ENCODE data around the gene VCL. TPM values are rescaled to one million over a fixed set of nuclear protein-coding genes. Genes with fewer than 3 reads are reported as not detected.

Gene VCL
- polyA plus RNA-seq, 1 of the 3 experiments (the other 2 are of a cell fraction), result 147 TPM

DNA sequence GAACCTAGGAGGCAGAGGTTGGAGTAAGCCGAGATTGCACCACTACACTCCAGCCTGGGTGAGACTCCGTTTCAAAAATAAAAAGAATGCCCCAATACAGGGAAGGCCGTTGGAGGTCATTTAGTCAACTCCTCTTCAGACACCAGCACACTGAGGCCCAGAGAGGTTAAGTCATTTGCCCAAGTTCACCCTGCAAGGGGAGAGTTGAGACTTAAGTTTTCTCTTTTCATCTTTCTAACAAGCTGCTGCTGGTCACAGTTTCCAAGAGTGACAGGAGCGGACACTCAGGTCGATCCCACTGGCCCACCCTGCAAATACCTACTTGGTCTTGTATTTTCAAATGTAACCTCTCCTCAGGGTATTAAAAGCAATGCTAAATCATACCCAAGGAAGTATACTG is 30.4 kb upstream of the VCL start:
- no peak for TF ChIP-seq POLR2AphosphoS5 (IDR thresholded peaks at IDR 0.05; ENCODE audit: low read depth, low read length)
- TF ChIP-seq NFIC (IDR thresholded peaks at IDR 0.05; ENCODE audit: borderline replicate concordance), result no peak
- TF ChIP-seq RFX5 (IDR thresholded peaks at IDR 0.05; ENCODE audit: low read length), result no peak
- no peak for TF ChIP-seq YY1 (IDR thresholded peaks at IDR 0.05; ENCODE audit: low read depth)
- TF ChIP-seq, protein P1, sequence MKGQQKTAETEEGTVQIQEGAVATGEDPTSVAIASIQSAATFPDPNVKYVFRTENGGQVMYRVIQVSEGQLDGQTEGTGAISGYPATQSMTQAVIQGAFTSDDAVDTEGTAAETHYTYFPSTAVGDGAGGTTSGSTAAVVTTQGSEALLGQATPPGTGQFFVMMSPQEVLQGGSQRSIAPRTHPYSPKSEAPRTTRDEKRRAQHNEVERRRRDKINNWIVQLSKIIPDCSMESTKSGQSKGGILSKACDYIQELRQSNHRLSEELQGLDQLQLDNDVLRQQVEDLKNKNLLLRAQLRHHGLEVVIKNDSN (IDR thresholded peaks at IDR 0.05; ENCODE audit: borderline replicate concordance, low read depth), result no peak
- no peak for TF ChIP-seq MEF2A (IDR thresholded peaks at IDR 0.05; ENCODE audit: borderline replicate concordance, low read depth)
- no peak for TF ChIP-seq EZH2phosphoT487 (IDR thresholded peaks at IDR 0.05; ENCODE audit: borderline replicate concordance, low read depth)
- TF ChIP-seq FOSL2 (IDR thresholded peaks at IDR 0.05; ENCODE audit: borderline replicate concordance, low read depth), result no peak
- no peak for TF ChIP-seq GABPA (IDR thresholded peaks at IDR 0.05; ENCODE audit: low read depth)
- TF ChIP-seq ELF1 (IDR thresholded peaks at IDR 0.05), result no peak
- CTCF ChIA-PET, result interaction anchor here (1.0 to 3.4 kb wide), 4 partner anchors 10 to 114 kb away, joined by 3 to 19 read pairs (median 8); no protein-coding TSS in a partner anchor
- no peak overlapping the region for H3K4me2 ChIP-seq

DNA sequence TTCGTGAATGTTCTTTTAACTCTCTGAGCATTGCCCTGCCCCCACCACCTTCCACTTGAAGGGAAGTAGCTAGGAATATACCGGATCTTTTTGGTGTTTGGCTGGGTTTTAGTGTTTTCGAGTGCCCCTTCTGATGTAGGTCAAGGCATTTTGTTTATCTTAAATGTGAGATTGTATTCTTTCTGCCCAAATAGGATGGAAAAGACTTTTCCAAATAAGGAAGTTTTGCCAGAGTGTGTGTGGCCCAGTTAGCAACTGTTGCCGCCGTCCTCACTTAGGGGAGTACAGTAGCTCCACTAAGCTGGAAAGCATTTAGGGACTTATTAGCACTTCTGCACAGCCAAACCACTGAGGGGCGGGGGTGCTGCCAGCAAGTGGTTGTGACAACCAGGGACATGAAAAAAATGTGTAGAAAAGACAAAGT is 29.8 kb upstream of the VCL start:
- Histone ChIP-seq H3K9me2 (no peaks in the 10 kb centered on the region), H4K20me1 (ENCODE audit: insufficient read depth) (no peaks in the 10 kb centered on the region), H3K36me3 (replicated peaks in 1 of 2; ENCODE audit: control insufficient read depth in 1 of 2, insufficient read depth in 2 of 2, low read length in 1 of 2) (no peaks in the 10 kb centered on the region), H3K4me3 (ENCODE audit: low read depth in 2 of 2, low read length in 1 of 2) (no peak overlapping the region), H3K4me2 (no peak overlapping the region), H3F3A (replicated peaks; ENCODE audit: insufficient read depth) (peaks cover 28% of the 10 kb centered on the region), H3K79me2 (ENCODE audit: insufficient read depth) (no peaks in the 10 kb centered on the region), H3K27ac (ENCODE audit: low read depth in 2 of 2, low read length in 1 of 2) (peak overlapping the region in 1 of 2 experiments; percentile 95; a peak in 2 of 4 replicates), H3K4me1 (ENCODE audit: control insufficient read depth in 1 of 2, insufficient read depth in 2 of 2, low read depth in 1 of 2, low read length in 1 of 2) (peaks cover 0 to 27% of the 10 kb centered on the region in 2 experiments; a peak in 2 of 4 replicates), H3K27me3 (ENCODE audit: insufficient read depth) (no peaks in the 10 kb centered on the region), H3K9me3 (no peaks in the 10 kb centered on the region), H2AFZ (ENCODE audit: low read depth) (peak overlapping the region; percentile 72; the same call in 1 of the 2 replicates), H3K9ac (no peak overlapping the region)
- ChIA-PET CTCF (interaction anchor here (1.0 to 3.4 kb wide), 4 partner anchors 11 to 114 kb away, joined by 3 to 19 read pairs (median 8); no protein-coding TSS in a partner anchor), POLR2A (no interaction called here)
- 89% methylated on average over 6 of the region's 6 CpGs for WGBS (ENCODE audit: low lambda C conversion rate)
- DNase-seq, result no peak
- no peak for TF ChIP-seq YY1 (IDR thresholded peaks at IDR 0.05; ENCODE audit: low read depth)
- TF ChIP-seq CHD2 (IDR thresholded peaks at IDR 0.05; ENCODE audit: low read length, partially characterized antibody), result no peak
- TF ChIP-seq, protein P2, sequence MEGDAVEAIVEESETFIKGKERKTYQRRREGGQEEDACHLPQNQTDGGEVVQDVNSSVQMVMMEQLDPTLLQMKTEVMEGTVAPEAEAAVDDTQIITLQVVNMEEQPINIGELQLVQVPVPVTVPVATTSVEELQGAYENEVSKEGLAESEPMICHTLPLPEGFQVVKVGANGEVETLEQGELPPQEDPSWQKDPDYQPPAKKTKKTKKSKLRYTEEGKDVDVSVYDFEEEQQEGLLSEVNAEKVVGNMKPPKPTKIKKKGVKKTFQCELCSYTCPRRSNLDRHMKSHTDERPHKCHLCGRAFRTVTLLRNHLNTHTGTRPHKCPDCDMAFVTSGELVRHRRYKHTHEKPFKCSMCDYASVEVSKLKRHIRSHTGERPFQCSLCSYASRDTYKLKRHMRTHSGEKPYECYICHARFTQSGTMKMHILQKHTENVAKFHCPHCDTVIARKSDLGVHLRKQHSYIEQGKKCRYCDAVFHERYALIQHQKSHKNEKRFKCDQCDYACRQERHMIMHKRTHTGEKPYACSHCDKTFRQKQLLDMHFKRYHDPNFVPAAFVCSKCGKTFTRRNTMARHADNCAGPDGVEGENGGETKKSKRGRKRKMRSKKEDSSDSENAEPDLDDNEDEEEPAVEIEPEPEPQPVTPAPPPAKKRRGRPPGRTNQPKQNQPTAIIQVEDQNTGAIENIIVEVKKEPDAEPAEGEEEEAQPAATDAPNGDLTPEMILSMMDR (IDR thresholded peaks at IDR 0.05), result no peak
- no peak for TF ChIP-seq RXRA (IDR thresholded peaks at IDR 0.05; ENCODE audit: borderline replicate concordance, low read depth)
- no peak for TF ChIP-seq EZH2phosphoT487 (IDR thresholded peaks at IDR 0.05; ENCODE audit: borderline replicate concordance, low read depth)
- TF ChIP-seq MEF2A (IDR thresholded peaks at IDR 0.05; ENCODE audit: borderline replicate concordance, low read depth), result no peak
- TF ChIP-seq SMC3 (IDR thresholded peaks at IDR 0.05; ENCODE audit: low read depth, low read length), result no peak
- TF ChIP-seq, protein P1 (IDR thresholded peaks at IDR 0.05; ENCODE audit: borderline replicate concordance, low read depth), result no peak
- TF ChIP-seq TAF1 (IDR thresholded peaks at IDR 0.05; ENCODE audit: borderline replicate concordance, low read depth, low read length), result no peak
- TF ChIP-seq RFX5 (IDR thresholded peaks at IDR 0.05; ENCODE audit: low read length), result no peak
- TF ChIP-seq, protein P3, sequence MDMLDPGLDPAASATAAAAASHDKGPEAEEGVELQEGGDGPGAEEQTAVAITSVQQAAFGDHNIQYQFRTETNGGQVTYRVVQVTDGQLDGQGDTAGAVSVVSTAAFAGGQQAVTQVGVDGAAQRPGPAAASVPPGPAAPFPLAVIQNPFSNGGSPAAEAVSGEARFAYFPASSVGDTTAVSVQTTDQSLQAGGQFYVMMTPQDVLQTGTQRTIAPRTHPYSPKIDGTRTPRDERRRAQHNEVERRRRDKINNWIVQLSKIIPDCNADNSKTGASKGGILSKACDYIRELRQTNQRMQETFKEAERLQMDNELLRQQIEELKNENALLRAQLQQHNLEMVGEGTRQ (IDR thresholded peaks at IDR 0.05; ENCODE audit: borderline replicate concordance, low read depth, low read length), result no peak
- TF ChIP-seq, protein P4, sequence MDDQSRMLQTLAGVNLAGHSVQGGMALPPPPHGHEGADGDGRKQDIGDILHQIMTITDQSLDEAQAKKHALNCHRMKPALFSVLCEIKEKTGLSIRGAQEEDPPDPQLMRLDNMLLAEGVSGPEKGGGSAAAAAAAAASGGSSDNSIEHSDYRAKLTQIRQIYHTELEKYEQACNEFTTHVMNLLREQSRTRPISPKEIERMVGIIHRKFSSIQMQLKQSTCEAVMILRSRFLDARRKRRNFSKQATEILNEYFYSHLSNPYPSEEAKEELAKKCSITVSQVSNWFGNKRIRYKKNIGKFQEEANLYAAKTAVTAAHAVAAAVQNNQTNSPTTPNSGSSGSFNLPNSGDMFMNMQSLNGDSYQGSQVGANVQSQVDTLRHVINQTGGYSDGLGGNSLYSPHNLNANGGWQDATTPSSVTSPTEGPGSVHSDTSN (IDR thresholded peaks at IDR 0.05), result no peak
- TF ChIP-seq SIN3A (IDR thresholded peaks at IDR 0.05; ENCODE audit: borderline replicate concordance, low read depth, low read length), result no peak
- no peak for TF ChIP-seq POLR2AphosphoS5 (IDR thresholded peaks at IDR 0.05; ENCODE audit: low read depth, low read length)

More for the DNA sequence above, 30.4 kb upstream of the VCL start:
- H3K27me3 ChIP-seq (ENCODE audit: insufficient read depth), result no peaks in the 10 kb centered on the region
- H2AFZ ChIP-seq (ENCODE audit: low read depth), result 0 out of 2 replicates have a peak overlapping the region, but pooled peaks have one; percentile 72
- 93% methylated on average over 5 of the region's 5 CpGs for WGBS (ENCODE audit: low lambda C conversion rate)
- H3K9ac ChIP-seq, result no peak overlapping the region
- no peaks in the 10 kb centered on the region for H4K20me1 ChIP-seq (ENCODE audit: insufficient read depth)
- peaks cover 0 to 27% of the 10 kb centered on the region in 2 experiments; a peak in 2 of 4 replicates for H3K4me1 ChIP-seq (ENCODE audit: control insufficient read depth in 1 of 2, insufficient read depth in 2 of 2, low read depth in 1 of 2, low read length in 1 of 2)
- POLR2A ChIA-PET, result no interaction called here
- H3F3A ChIP-seq (replicated peaks; ENCODE audit: insufficient read depth), result peaks cover 28% of the 10 kb centered on the region
- no peaks in the 10 kb centered on the region for H3K36me3 ChIP-seq (replicated peaks in 1 of 2; ENCODE audit: control insufficient read depth in 1 of 2, insufficient read depth in 2 of 2, low read length in 1 of 2)
- H3K79me2 ChIP-seq (ENCODE audit: insufficient read depth), result no peaks in the 10 kb centered on the region
- H3K9me2 ChIP-seq, result no peaks in the 10 kb centered on the region
- H3K9me3 ChIP-seq, result no peaks in the 10 kb centered on the region
- H3K4me3 ChIP-seq (ENCODE audit: low read depth in 2 of 2, low read length in 1 of 2), result no peak overlapping the region
- H3K27ac ChIP-seq (ENCODE audit: low read depth in 2 of 2, low read length in 1 of 2), result peak overlapping the region in 1 of 2 experiments; percentile 95; a peak in 2 of 4 replicates
- DNase-seq, result no peak

All from SK-N-SH (cell line).